Smooth muscle cell (in vitro differentiated cells): Measurements from ENCODE around the gene CFAP20. TPM values are rescaled to one million over a fixed set of nuclear protein-coding genes. Genes with fewer than 3 reads are reported as not detected.

Experiments
- DNase-seq: peaks from one replicate; lab custom pipeline; 2025; ENCODE audit not compliant: unreplicated experiment; lab: John Stamatoyannopoulos, UW
- H2AFZ ChIP-seq: fragments of 200-600 bp; sonication (generic); 2 replicates; pipeline ENCODE4 v1.6.0; 2016; ENCODE audit warnings: antibody characterized with exemption, low read depth, mild to moderate bottlenecking
- H3F3A ChIP-seq: fragments of 200-600 bp; sonication (generic); 2 replicates; pipeline ENCODE4 v1.6.0; 2017; ENCODE audit warnings: antibody characterized with exemption, low read depth
- H3K27ac ChIP-seq: fragments of 200-600 bp; sonication (generic); 2 replicates; pipeline ENCODE4 v1.5.1; 2016; ENCODE audit warnings: low read depth, mild to moderate bottlenecking
- H3K27me3 ChIP-seq: fragments of 200-600 bp; sonication (generic); 2 replicates; pipeline ENCODE4 v1.6.1; 2016; ENCODE audit warnings: low read depth, mild to moderate bottlenecking
- H3K36me3 ChIP-seq: fragments of 200-600 bp; sonication (generic); 2 replicates; pipeline ENCODE4 v1.5.1; 2016; ENCODE audit warnings: low read depth
- H3K4me1 ChIP-seq: fragments of 200-600 bp; sonication (generic); 2 replicates; pipeline ENCODE4 v1.5.1; 2016; ENCODE audit warnings: low read depth
- H3K4me2 ChIP-seq: fragments of 200-600 bp; sonication (generic); 2 replicates; pipeline ENCODE4 v1.6.0; 2016; ENCODE audit warnings: mild to moderate bottlenecking
- H3K4me3 ChIP-seq: fragments of 200-600 bp; sonication (generic); 2 replicates; pipeline ENCODE4 v1.5.1; 2016; ENCODE audit warnings: mild to moderate bottlenecking
- H3K79me2 ChIP-seq: fragments of 200-600 bp; sonication (generic); 2 replicates; pipeline ENCODE4 v1.6.0; 2016; ENCODE audit warnings: low read depth, mild to moderate bottlenecking
- H3K9ac ChIP-seq: fragments of 200-600 bp; sonication (generic); 2 replicates; pipeline ENCODE4 v1.6.0; 2016; ENCODE audit warnings: low read depth
- H3K9me3 ChIP-seq: fragments of 200-600 bp; sonication (generic); replicated peaks from 2 replicates; pipeline ENCODE4 v1.5.1; 2016; ENCODE audit warnings: low read depth
- H4K20me1 ChIP-seq: fragments of 200-600 bp; sonication (generic); 2 replicates; pipeline ENCODE4 v1.6.0; 2016; ENCODE audit warnings: low read depth
- WGBS: methylation state at CpG from one replicate; pipeline ENCODE4 v1.1.7; 2016; ENCODE audit warnings: low lambda C conversion rate; 5-methylcytosine and 5-hydroxymethylcytosine counted together
- polyA plus RNA-seq: library from polyadenylated mRNA; unstranded; fragments of >200 nt; fragmentation: Nextera tagmentation; extraction: Ambion mirVana; gene quantifications from 2 replicates; pipeline ENCODE4 v1.2.1, GENCODE V29; 2016
- total RNA-seq: library from RNA; depleted of rRNA; stranded (reverse); fragments of >200 nt; gene quantifications from 2 replicates; pipeline ENCODE4 v1.2.3, GENCODE V29; 2014
- TF ChIP-seq, protein P1 (sequence below): fragments of 200-600 bp; sonication (generic); IDR thresholded peaks from 2 replicates; pipeline ENCODE4 v1.5.1; 2017; ENCODE audit warnings: borderline replicate concordance, mild to moderate bottlenecking, antibody characterized with exemption; ENCODE audit not compliant: insufficient read depth, poor library complexity, severe bottlenecking

CFAP20 gene
- total and polyA plus RNA-seq, 2 experiments from 2014 or later: 55.1 to 96.1 TPM

DNA sequence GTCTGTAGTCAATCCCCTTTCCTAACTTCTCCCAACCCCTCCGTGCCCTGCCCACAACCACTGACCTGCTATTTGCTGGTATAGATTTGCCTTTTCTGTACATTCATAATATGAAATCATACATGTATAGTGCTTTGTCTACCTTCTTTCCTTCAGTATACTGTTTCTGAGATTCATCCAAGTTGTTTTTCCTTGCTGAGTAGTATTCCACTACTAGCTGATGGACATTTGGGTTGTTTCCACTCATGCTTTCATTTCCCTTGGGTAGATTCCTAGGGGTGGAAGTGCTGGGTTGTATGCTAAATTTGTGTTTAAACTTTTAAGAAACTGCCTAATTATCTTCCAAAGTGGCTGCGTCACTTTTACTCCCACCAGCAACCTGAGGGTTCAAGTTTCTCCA, 41.0 kb upstream of the CFAP20 start:
- no peaks in the 10 kb centered on the region for H3F3A ChIP-seq
- no peak overlapping the region for H3K27ac ChIP-seq
- H3K36me3 ChIP-seq: peaks cover 30% of the 10 kb centered on the region
- TF ChIP-seq, protein P1, sequence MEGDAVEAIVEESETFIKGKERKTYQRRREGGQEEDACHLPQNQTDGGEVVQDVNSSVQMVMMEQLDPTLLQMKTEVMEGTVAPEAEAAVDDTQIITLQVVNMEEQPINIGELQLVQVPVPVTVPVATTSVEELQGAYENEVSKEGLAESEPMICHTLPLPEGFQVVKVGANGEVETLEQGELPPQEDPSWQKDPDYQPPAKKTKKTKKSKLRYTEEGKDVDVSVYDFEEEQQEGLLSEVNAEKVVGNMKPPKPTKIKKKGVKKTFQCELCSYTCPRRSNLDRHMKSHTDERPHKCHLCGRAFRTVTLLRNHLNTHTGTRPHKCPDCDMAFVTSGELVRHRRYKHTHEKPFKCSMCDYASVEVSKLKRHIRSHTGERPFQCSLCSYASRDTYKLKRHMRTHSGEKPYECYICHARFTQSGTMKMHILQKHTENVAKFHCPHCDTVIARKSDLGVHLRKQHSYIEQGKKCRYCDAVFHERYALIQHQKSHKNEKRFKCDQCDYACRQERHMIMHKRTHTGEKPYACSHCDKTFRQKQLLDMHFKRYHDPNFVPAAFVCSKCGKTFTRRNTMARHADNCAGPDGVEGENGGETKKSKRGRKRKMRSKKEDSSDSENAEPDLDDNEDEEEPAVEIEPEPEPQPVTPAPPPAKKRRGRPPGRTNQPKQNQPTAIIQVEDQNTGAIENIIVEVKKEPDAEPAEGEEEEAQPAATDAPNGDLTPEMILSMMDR: no peak
- H3K9ac ChIP-seq: no peak overlapping the region
- no peak for DNase-seq
- H2AFZ ChIP-seq: no peak overlapping the region
- H3K4me1 ChIP-seq: no peaks in the 10 kb centered on the region
- no peaks in the 10 kb centered on the region for H3K9me3 ChIP-seq
- H3K4me3 ChIP-seq: no peak overlapping the region
- H3K27me3 ChIP-seq: no peaks in the 10 kb centered on the region
- no peaks in the 10 kb centered on the region for H3K79me2 ChIP-seq
- H4K20me1 ChIP-seq: peaks cover 3% of the 10 kb centered on the region
- H3K4me2 ChIP-seq: no peak overlapping the region
- WGBS: 100% methylated on average over 2 of the region's 2 CpGs

DNA sequence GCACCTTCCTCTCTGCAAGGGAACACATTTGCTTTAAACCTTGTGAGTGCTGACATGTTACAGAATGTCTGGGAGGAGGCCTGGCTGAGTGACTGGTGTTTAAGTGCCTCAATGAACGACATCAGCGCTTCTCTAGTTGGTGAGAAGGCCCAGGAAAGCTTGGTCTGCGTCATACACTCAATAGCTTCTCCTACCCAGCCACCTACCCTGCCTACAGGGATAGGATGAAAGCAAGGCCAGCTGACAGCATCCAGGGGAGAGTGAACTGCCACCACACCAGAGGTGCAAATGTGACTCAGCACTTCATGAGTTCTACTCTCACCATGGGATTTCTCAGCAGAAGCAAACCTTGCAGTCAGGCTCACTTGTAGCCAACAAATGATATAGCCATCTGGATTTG, 31.7 kb upstream of the CFAP20 start:
- H3K4me3 ChIP-seq: no peak overlapping the region
- H3K27ac ChIP-seq: no peak overlapping the region
- TF ChIP-seq, protein P1: no peak
- no peaks in the 10 kb centered on the region for H3K9me3 ChIP-seq
- no peak overlapping the region for H3K4me2 ChIP-seq
- H3K9ac ChIP-seq: no peak overlapping the region
- H3K36me3 ChIP-seq: peaks cover 22% of the 10 kb centered on the region
- H3F3A ChIP-seq: no peaks in the 10 kb centered on the region
- DNase-seq: no peak
- no peaks in the 10 kb centered on the region for H3K27me3 ChIP-seq
- WGBS: 75% methylated on average over 3 of the region's 3 CpGs
- no peaks in the 10 kb centered on the region for H3K79me2 ChIP-seq
- no peaks in the 10 kb centered on the region for H3K4me1 ChIP-seq
- H2AFZ ChIP-seq: no peak overlapping the region
- peaks cover 4% of the 10 kb centered on the region for H4K20me1 ChIP-seq

DNA sequence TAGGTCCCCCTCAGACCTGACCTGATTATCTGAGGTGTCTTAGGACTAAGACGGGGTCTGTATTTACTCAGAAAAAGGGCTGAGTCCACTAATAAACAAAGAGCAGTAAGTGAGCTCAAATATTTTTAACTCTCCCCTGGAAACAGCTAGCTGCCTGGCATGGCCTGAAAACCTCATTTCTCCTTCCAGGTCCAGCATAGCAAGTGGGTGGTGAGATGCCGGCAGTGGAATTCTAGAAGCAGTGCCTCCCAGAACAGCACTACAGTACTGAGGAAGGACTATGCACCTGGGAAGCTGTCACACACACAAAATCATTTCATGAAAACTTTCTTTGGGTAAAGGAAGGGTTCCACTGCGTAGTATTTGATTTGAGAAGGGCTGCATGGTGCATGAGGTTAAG, 29.5 kb upstream of the CFAP20 start:
- H3K9me3 ChIP-seq: no peaks in the 10 kb centered on the region
- no peak overlapping the region for H2AFZ ChIP-seq
- H4K20me1 ChIP-seq: no peaks in the 10 kb centered on the region
- no peaks in the 10 kb centered on the region for H3K4me1 ChIP-seq
- no peaks in the 10 kb centered on the region for H3K27me3 ChIP-seq
- no peaks in the 10 kb centered on the region for H3F3A ChIP-seq
- DNase-seq: no peak
- H3K36me3 ChIP-seq: peaks cover 9% of the 10 kb centered on the region
- TF ChIP-seq, protein P1: no peak
- H3K27ac ChIP-seq: no peak overlapping the region
- H3K79me2 ChIP-seq: no peaks in the 10 kb centered on the region
- no peak overlapping the region for H3K4me2 ChIP-seq
- H3K9ac ChIP-seq: no peak overlapping the region
- WGBS: 84% methylated on average over 3 of the region's 3 CpGs
- no peak overlapping the region for H3K4me3 ChIP-seq

DNA sequence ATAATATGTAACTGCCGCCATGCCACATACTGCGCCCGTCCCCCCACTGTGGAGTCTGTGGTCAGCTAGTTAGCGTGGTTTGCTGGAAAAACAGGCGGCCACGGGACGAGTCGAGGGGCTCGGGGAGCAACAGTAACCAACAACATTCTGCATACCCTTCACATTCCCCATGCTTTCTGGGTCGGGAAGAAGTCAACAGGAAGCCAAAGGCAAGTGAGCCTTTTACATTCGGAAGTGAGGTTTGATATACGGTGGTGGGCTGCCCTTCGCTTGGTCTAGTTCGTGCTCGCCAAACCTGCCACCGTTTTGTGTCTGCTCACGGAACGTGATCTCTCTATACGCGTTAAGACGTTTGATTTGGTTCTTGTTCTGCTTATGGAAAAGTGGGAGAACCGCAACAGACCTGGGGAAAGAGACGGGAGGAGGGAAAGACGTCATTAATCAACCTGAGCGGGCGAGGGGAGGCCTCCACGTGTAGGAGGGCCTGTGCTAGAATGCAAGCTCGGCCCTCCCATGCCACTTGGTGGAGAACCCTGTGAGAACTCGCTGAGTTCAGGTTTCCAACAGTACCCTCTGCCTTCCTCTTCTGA, 28.9 kb upstream of the CFAP20 start:
- DNase-seq: no peak
- no peaks in the 10 kb centered on the region for H4K20me1 ChIP-seq
- 89% methylated on average over 29 of the region's 29 CpGs for WGBS
- H3K9ac ChIP-seq: no peak overlapping the region
- H3K27me3 ChIP-seq: no peaks in the 10 kb centered on the region
- H3K36me3 ChIP-seq: peaks cover 9% of the 10 kb centered on the region
- H3K9me3 ChIP-seq: no peaks in the 10 kb centered on the region
- no peaks in the 10 kb centered on the region for H3K4me1 ChIP-seq
- no peak overlapping the region for H2AFZ ChIP-seq
- H3K79me2 ChIP-seq: no peaks in the 10 kb centered on the region
- no peaks in the 10 kb centered on the region for H3F3A ChIP-seq
- TF ChIP-seq, protein P1: no peak
- H3K4me3 ChIP-seq: no peak overlapping the region
- H3K27ac ChIP-seq: no peak overlapping the region
- no peak overlapping the region for H3K4me2 ChIP-seq
